ENCODE results near the gene NDC1.
"Not testable (repeated sequence)": the region's sequence is repeated elsewhere in the genome, so short reads cannot be mapped to it uniquely, and the experiment has no call there.

Gene NDC1

GRCh38 chr1:53837924-53838653, at the start of gene NDC1:
Gene NDC1, minus strand, starts transcription at chr1:53838296. Its CDS starts 35 bp downstream, at chr1:53838261.
- peak; percentile 97 for DNase-seq

GRCh38 chr1:53883600-53883999, 45.5 kb upstream of the NDC1 start:
- DNase-seq, result not testable (repeated sequence)

- DNase-seq, result not testable (repeated sequence)
Measured at GRCh38 chr1:53881853-53882252, 43.8 kb upstream of the NDC1 start.

- DNase-seq, result peak; percentile 67
Measured at GRCh38 chr1:53878492-53879105, 40.5 kb upstream of the NDC1 start.

- DNase-seq, result not testable (repeated sequence)
Measured at GRCh38 chr1:53875150-53875549, 37.1 kb upstream of the NDC1 start.

- DNase-seq, result no peak
Measured at GRCh38 chr1:53871773-53872484, 33.8 kb upstream of the NDC1 start.

- DNase-seq, result no peak
Measured at GRCh38 chr1:53871221-53871620, 33.1 kb upstream of the NDC1 start.

- peak; percentile 21 for DNase-seq
Measured at GRCh38 chr1:53869454-53870117, 31.5 kb upstream of the NDC1 start.

GRCh38 chr1:53868565-53868964, 30.5 kb upstream of the NDC1 start:
- DNase-seq, result no peak

GRCh38 chr1:53862507-53862906, 24.4 kb upstream of the NDC1 start:
- DNase-seq, result no peak

GRCh38 chr1:53860967-53861411, 22.9 kb upstream of the NDC1 start:
- DNase-seq, result peak; percentile 74

- DNase-seq, result no peak
Measured at GRCh38 chr1:53851571-53852285, 13.6 kb upstream of the NDC1 start.

- no peak for DNase-seq
Measured at GRCh38 chr1:53850082-53850673, 12.1 kb upstream of the NDC1 start.

- DNase-seq, result no peak
Measured at GRCh38 chr1:53847980-53848379, 9.9 kb upstream of the NDC1 start.

GRCh38 chr1:53842347-53842746, 4.3 kb upstream of the NDC1 start:
- DNase-seq, result peak; percentile 6

GRCh38 chr1:53838654-53838974, 518 bp upstream of the NDC1 start:
- no peak for DNase-seq

GRCh38 chr1:53837646-53837923, 511 bp downstream of the NDC1 start:
- DNase-seq, result peak; percentile 62

GRCh38 chr1:53835491-53835890, 2.6 kb downstream of the NDC1 start:
- DNase-seq, result no peak

GRCh38 chr1:53834776-53835175, 3.3 kb downstream of the NDC1 start:
- no peak for DNase-seq

- no peak for DNase-seq
Measured at GRCh38 chr1:53833393-53833792, 4.7 kb downstream of the NDC1 start.

- peak; percentile 8 for DNase-seq
Measured at GRCh38 chr1:53826367-53826766, 11.7 kb downstream of the NDC1 start.

- DNase-seq, result no peak
Measured at GRCh38 chr1:53825306-53825705, 12.8 kb downstream of the NDC1 start.

- no peak for DNase-seq
Measured at GRCh38 chr1:53822931-53823330, 15.2 kb downstream of the NDC1 start.

Data from OCI-M1 (cell line).